Stimulated activated CD4-positive, alpha-beta T cell treated with anti-CD3 and anti-CD28 coated beads, Interleukin-4, amount 100 ng/mL, for 48 hours (primary cell): ENCODE data around the gene NFIB.

Source experiments
- DNase-seq, 2 donors: peaks; one replicate each; pipeline ENCODE4 v3.0.0-alpha.2; 2020; ENCODE audit warnings: low read depth in 2 of 2

Gene NFIB

GRCh38 chr9:14306672-14307660, 7.0 kb downstream of the NFIB start:
- DNase-seq: no peak

GRCh38 chr9:14306188-14306587, 7.8 kb downstream of the NFIB start:
- no peak for DNase-seq

DNA sequence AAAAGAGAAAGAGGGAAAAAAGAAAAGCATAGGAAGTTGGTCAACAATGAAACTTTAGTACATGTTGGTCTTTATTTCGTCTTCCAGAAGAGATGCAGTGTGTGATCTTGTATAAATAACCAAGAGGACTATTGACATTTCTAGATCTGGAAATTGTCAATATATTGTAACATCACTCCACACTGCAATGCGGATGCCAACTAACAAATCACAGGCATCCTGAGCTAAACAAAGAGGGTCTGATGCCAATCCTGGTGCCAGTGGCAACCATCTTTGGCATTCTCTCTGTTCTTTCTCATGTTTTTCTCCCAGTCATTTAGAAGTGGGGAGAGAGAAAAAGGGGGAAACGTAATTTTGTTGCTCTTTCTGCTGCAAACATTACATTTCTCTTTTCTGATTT, 9.7 kb downstream of the NFIB start:
- DNase-seq: no peak

DNA sequence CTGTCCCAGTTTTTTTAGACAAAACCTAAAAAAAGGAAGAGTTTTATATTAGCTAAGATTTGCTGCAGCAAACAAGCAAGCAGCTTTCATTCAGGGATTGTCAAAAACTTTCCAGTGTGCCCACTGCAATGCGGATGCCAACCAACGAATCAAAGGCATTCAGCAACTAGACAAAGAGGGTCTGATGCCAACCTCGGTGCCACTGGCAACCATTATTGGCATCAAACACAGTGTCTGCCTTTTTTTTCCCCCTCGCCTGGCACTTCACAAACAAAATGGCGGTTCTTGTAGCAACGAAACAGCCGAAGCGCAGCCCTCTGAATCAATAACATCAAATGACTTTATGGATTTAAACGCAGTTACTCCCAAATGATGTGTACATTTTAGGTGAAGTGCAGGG, 10.4 kb downstream of the NFIB start:
- DNase-seq: no peak

DNA sequence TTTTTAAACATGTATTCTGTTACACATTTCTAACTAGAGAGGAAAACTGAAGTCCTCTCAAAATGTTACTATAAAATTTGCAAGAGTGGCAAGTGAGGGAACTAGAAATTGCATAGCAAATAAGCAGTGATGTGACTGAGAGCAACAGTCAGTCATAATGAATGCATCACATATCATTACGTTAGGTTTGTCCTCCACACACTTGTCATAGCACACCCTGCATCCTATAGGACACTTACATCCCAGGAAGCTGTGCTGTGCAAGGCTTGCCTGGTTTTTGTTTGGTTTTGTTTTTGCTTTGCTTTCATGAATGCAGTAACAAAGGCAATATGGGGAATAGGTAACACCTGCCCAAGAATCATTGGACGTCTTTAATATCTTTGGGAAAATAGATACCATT, 10.8 kb downstream of the NFIB start:
- DNase-seq: no peak

DNA sequence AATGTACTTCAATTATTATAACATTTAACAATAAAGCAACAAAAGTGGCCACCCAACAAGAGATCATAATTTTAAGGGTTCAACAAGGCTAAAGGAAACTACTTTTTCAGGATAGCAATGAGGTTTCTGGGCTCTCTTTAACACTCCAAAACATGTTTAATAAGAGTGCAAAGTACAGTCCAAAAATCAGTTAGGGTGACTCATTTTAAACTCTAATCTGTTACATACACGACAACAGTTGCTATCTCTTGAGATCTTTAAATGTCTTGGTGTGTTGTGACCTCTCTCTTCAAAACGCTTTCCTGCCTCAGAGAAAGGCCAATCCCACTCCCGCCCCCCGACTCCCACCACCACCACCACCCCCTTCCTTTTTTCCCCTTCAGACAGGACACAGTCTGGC, 11.5 kb downstream of the NFIB start:
- DNase-seq: no peak

DNA sequence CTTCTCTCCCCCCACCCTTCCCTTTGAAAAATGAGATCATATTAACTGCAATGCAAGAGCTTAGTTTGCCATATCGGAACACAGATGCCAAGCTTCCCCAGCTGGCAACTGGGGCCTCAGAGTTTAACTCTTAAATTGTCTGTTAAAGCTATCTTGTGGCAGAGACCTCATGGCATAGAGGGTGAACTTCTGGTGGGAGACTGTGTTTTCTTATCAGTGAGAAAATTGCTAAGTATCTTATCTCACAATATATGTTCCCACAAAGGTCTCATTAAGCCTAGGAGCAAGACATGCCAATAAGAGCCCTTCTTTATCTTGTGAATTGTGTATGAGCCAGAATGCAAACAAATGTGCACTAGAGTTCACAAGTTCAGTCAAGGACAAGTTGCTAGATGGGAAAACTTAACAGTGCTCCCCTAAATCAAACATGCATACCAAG, 12.3 kb downstream of the NFIB start:
- no peak for DNase-seq

GRCh38 chr9:14301006-14301405, 12.9 kb downstream of the NFIB start:
- DNase-seq: no peak

GRCh38 chr9:14300588-14300987, 13.4 kb downstream of the NFIB start:
- no peak for DNase-seq

DNA sequence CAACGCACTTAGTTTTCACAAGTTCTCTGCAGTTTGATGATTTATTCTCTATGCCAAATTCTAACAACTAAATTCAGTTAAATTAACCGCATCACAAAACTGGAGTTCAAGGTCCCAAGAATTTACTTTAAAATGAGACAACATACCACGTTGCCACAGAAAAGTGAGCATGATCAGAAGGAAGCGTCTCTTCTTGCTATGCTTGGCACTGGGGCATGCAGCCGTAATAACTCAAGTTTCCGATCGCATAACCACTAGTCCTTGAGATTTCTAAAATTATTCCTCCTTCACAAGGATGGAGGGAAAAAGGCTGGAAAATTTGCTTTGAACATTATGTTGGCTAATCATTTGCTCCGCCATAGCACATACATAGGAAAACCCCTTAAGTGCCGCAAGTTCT, 13.9 kb downstream of the NFIB start:
- no peak for DNase-seq

GRCh38 chr9:14298601-14299022, 15.3 kb downstream of the NFIB start:
- no peak for DNase-seq

DNA sequence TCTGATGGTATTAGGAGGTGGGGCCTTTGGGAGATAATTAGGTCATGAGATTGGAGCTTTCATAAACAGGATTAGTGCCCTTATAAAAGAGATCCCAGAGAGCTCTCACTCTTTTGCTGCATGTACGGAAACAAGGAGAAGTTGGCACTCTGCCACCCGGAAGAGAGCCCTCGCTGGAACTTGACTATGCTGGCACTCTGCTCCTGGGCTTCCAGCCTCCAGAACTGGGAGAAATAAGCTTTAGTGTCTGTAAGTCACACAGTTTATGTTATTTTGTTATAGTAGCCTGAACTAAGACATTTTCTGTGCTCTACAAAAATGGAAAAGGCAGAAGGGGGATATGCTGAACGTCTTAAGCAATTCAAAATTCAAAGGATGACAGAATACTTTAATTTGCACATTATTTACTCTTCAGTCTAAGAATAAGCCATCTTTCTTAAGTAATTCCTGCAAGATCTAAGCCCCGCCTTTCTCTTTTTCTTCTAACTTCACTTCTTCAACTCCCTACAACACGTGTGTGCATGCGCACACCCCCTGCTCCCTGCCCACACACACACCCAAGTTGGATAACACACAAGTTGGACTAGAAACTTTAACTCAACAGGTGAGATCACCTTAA, 17.3 kb downstream of the NFIB start:
- no peak for DNase-seq

DNA sequence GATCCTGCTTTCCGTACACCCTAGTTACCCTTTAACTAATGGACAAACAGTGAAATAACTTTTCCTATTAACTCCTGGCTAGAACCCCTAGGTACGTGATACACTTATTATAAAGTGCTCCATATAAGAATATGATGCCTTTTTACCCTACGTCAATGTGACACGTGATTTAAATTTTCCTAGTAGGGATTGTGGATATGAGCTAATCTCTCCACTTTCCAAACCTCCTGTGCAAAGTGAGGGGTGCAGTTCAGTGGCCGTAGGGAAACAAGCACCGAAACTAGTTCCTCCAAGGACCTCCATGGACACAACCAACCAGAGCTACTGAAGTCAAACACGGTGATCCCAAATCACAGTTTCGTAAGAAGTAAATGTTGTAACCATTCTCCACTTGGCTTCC, 19.3 kb downstream of the NFIB start:
- no peak for DNase-seq

DNA sequence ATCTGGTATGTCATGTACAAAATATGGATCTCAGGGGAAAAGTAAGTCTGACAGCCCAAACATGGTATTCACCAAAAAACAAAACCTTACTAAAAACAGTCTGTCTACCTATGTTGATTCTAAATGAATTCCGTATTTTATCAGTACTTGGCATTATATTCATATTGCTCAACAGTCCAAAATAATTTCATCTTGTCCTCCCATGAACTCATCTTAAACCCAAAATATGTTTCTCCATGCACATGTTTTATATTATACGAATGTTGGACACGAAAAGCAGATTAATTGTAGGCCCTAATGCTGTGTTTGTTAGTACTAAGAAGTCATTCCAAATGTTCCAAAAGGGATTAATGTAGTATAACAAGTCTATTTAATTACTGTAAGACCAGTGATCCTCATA, 20.1 kb downstream of the NFIB start:
- DNase-seq: no peak

DNA sequence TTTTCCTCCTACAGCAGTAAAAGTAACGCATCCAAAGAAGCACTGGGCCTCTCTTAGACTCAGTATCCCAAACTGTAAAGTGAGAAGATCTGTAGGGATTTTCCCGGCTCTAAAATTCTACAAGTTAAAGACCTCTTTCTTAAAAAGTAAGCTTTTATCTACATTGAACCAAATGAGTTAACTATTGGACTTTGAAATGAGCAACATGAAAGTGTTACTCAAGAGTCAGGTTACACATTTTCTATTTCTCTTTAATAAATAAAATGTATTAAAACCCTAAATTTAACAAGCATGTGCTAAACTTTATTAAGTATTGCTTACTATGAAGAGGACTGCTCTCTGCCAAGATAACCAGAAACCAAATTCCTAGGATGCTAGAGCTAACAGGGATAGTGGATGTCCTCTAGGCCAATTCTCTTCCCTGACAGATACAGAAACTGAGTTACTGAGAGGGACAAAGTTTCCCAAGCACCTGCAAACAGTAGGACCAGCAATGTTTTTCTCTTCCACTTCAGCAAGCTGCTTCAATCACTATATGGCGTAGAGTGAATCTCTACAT, 21.7 kb downstream of the NFIB start:
- no peak for DNase-seq

DNA sequence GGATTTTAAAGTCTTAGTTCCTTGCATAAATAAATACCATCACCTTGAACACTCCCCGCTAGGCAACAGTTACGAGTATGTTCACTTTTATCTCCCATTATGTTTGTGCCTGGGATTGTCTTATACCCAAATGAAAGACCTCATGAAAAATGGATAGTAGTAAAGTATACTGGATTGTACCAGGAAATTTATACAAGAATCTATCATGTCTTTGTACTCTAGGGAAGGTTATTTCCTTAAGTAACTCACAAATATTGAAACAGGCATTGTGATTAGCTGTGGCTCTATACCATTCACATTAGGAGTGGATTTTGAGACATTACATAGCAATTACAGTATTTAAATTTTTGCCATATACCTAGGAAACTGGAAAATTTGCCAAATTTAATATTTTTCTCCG, 24.0 kb downstream of the NFIB start:
- no peak for DNase-seq

GRCh38 chr9:14288433-14288832, 25.5 kb downstream of the NFIB start:
- no peak for DNase-seq

DNA sequence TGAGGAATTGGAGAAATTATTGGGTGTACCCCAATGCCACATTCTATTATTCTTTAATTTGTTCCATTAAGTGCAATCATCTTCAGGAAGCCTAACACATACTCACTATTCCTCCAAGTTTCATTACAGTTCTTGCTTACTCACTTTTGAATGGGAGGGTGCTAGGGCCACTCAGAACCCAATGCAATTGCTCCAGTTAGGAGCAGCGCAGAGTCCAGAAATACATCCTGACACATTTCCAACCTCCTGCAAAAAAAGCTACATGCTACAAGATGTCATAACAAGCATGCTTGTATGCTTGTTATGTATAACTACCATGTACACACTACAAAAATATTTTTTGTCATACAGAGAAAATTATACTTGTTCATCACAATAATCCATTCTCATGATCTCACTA, 27.8 kb downstream of the NFIB start:
- no peak for DNase-seq

GRCh38 chr9:14283276-14283675, 30.7 kb downstream of the NFIB start:
- DNase-seq: no peak

DNA sequence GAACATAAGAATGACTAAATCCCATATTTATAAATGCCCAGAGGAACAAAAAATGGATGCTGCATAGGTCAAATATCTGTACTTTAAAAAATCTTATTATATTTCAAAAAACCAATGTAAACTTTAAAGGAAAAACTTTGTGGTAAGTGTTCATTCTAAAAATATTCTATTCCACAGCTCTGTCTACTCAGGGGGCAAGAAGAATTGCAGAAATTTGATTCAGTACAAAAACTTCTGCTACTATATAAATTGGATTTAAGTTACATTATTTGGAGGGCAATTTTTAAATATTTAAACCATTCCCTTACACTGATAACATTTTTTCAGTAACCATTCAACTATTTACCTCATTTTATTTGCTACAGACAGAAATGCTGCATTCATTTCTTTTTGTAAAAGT, 32.1 kb downstream of the NFIB start:
- DNase-seq: no peak

DNA sequence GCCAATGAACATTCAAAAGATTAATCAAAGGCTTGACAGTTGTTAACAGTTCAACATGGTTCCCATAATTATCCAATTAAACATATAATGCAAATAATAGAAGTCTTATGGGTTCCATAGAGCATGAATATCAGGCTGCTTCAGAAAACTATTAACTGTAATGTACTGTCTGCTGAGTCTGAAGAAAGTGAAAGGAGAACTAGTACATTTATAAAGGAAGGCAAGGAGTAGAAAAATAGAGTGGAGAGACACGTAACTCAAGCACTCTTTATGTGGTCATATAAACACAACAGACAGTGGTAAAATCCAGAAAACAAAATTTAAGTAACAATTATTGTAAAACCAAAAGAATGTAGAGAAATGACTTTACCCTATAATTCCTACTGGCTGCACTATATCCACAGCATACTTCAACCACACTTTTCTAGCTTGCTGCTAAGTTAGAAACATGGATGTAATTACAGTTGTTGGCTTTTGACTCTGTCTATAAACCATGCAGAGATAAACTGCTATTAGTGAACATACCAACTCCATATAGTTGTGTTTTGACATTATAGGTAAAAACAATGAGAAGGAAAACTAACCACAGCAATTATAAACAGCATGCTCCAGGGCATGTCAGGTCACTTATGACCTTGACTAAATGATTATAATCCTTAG, 32.7 kb downstream of the NFIB start:
- no peak for DNase-seq

DNA sequence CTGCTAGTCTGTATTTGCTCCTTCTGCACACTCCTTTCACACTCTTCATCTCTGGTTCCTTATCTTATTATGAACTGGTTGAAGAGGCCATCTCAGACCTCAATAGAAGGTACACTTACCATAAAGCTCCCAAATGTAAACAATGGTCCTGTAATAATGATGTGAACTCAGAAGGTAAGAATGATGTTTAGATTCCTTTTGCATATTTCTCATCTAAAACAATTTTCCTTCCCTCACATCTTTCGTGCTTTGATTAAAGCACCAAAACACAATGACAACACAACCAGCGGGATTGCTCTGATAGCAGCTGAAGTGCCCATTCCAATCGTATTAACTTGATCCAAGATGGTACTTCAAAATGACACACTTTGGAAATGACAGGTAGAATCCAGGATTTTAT, 34.3 kb downstream of the NFIB start:
- DNase-seq: no peak
